Right lung (tissue), 5 donors: ENCODE results near the gene TTYH1. TPM values are rescaled to one million over a fixed set of nuclear protein-coding genes. Genes with fewer than 3 reads are reported as not detected.

Experiments
- DNase-seq, 2 donors: peaks; one replicate each; pipeline ENCODE4 v3.0.0-alpha.2; 2013
- polyA plus RNA-seq, 5 donors: library from polyadenylated mRNA; unstranded; fragments of 120-200 nt; gene quantifications; one replicate each; pipeline versions ENCODE4 v1.2.1 to v1.2.3, GENCODE V29; 2013; ENCODE audit warnings: inconsistent platforms in 1 of 5, low replicate concordance in 1 of 5; ENCODE audit not compliant: insufficient read length in 5 of 5, insufficient read depth in 1 of 5

TTYH1 gene
- polyA plus RNA-seq, 5 donors: 2.9 to 11.7 (median 4.0) TPM

- DNase-seq: no peak
Measured at GRCh38 chr19:54421521-54421920, 6.3 kb downstream of the TTYH1 start.

DNA sequence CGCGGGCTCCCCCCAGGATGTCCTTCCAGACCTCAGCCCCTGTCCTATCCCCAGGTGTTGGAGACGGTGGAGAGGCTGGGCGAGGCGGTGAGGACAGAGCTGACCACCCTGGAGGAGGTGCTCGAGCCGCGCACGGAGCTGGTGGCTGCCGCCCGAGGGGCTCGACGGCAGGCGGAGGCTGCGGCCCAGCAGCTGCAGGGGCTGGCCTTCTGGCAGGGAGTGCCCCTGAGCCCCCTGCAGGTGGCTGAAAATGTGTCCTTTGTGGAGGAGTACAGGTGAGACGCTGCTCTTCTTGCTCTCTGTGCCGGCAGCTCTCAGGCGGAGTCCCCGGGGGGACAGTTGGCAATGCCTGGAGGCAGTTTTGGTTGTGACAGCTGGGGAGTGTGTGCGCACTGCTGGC lies 6.9 kb downstream of the TTYH1 start:
- DNase-seq: no peak

- no peak for DNase-seq
Measured at GRCh38 chr19:54424201-54424600, 8.9 kb downstream of the TTYH1 start.

DNA sequence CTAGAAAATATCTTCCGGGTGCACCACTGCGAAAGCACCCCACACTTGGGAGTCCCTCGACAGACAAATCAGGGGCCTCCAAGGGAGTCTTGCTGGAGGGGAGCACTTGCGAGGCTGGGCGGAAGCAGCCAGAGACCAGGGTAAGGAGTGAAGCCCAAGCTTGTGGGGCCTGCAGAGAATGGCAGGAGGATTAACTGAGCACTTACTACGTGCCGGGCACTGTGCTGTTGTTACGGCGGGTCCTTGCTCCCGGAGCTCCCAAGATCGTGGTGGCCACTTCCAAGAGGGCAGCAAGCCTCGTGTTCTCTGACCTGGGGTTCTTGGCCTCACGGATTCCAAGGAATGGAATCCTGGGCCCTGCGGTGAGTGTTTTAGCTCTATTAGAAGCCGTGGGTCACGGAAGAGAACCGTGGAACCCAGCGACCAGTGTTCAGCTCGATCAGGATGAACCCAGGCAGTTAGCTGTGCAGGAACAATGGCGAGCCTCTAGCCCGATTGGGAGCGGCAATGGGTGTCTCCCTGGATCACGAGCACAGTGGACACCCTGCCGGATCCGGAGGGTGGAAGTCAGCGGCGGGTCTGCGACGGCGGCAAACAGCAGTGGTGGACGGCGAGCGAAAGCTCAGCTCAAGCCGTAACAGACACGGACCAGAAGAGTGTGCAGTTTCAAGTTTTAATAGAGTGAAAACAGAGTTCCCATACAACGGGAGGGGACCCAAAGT lies 9.6 kb downstream of the TTYH1 start:
- no peak for DNase-seq

- no peak for DNase-seq
Measured at GRCh38 chr19:54425382-54425723, 10.1 kb downstream of the TTYH1 start.

- no peak for DNase-seq
Measured at GRCh38 chr19:54426291-54426931, 11.1 kb downstream of the TTYH1 start.

- no peak for DNase-seq
Measured at GRCh38 chr19:54427586-54427985, 12.3 kb downstream of the TTYH1 start.

- no peak for DNase-seq
Measured at GRCh38 chr19:54428323-54429175, 13.3 kb downstream of the TTYH1 start.

GRCh38 chr19:54429176-54429495 lies 13.9 kb downstream of the TTYH1 start:
- DNase-seq: no peak

DNA sequence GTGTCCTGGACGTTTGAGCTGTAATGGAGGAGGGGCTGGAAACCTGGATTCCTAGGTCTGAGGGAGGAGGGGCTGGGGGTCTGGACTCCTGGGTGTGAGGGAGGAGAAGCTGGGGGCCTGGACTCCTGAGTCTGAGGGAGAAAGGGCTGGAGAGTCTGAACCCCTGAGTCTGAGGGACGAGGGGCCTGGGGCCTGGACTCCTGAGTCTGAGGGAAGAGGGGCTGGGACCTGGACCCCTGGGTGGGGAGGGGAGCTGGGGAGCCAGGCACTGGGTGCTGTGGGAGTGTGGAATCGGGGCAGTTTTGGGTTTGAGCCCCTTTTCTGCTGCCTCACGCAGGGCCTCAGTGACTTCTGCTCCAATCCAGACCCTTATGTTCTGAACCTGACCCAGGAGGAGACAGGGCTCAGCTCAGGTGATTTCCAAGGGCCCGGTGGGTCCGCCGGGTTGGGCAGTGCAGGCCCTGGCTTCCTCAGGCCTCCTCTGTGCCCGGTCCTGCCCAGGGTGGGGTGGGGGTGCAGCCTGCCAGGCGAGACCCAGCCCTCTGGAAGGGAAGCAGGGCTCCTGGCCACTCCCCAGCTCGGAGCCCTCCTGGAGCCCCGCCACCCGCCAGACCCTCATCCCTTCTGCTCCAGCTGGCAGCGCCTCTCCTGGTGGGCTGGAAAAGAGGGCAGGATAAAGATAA lies 14.4 kb downstream of the TTYH1 start:
- DNase-seq: no peak

GRCh38 chr19:54430306-54431254 lies 15.3 kb downstream of the TTYH1 start:
- no peak for DNase-seq

- DNase-seq: no peak
Measured at GRCh38 chr19:54431255-54431838, 16.1 kb downstream of the TTYH1 start.

DNA sequence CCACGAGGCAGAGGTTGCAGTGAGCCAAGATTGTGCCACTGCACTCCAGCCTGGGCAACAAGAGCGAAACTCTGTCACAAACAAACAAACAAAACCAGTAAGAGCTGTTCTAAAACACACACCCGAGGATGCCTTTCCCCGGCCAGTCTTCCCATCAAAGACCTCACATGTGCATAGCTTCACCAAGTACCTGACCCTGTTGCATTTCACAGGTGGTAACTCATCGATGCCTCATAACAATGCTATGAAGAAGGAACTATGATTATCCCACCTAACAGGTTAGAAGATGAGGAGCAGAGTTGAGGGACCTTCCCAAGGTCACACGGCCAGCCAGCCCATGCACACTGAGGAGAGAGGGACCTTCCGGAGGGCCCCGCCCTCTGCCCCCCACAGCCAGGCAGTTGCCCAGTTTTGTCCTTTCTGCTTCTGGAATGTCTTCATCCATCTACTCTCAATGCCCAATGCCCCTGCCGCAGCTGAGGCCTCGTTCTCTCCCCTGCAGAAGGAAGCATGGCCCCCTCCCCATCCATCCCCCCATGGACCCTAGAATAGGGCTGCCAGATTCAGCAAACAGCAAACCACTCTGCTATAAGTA lies 17.0 kb downstream of the TTYH1 start:
- DNase-seq: no peak

GRCh38 chr19:54433697-54434096 lies 18.4 kb downstream of the TTYH1 start:
- DNase-seq: no peak

GRCh38 chr19:54434112-54434872 lies 19.0 kb downstream of the TTYH1 start:
- DNase-seq: no peak

DNA sequence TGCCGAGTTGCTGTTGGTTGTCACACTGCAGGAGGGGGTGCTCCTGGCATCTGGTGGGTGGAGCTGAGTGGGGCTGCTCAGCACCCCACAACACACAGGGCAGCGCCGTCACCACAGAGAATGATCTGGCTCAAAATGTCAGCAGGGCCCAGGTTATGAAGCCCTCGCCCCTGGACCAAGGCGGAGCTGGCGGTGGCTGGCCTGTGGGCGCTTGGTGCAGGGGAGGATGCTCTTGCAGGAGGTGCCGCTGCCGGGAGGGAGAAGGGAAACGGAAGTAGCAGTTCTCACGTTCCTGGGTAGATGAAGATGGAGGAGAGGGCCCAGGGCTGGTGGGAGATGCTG lies 19.6 kb downstream of the TTYH1 start:
- no peak for DNase-seq

DNA sequence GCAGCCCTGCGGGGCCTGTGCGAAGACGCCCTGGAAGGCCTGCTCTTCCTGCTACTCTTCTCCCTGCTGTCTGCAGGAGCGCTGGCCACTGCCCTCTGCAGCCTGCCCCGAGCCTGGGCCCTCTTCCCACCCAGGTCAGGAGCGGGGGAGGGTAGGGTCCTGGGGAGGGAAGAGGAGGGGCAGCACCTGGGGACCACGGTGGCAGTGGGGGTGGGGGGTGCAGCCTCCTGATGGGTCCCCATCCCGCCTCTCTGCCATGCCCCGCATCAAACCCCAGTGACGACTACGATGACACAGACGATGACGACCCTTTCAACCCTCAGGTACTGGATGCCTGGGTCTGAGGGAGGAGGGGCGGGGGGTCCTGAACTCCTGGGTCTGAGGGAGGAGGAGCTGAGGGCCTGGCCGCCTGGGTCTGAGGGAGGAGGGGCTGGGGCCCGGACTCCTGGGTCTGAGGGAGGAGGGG lies 20.3 kb downstream of the TTYH1 start:
- no peak for DNase-seq

GRCh38 chr19:54436031-54436523 lies 20.8 kb downstream of the TTYH1 start:
- DNase-seq: no peak

DNA sequence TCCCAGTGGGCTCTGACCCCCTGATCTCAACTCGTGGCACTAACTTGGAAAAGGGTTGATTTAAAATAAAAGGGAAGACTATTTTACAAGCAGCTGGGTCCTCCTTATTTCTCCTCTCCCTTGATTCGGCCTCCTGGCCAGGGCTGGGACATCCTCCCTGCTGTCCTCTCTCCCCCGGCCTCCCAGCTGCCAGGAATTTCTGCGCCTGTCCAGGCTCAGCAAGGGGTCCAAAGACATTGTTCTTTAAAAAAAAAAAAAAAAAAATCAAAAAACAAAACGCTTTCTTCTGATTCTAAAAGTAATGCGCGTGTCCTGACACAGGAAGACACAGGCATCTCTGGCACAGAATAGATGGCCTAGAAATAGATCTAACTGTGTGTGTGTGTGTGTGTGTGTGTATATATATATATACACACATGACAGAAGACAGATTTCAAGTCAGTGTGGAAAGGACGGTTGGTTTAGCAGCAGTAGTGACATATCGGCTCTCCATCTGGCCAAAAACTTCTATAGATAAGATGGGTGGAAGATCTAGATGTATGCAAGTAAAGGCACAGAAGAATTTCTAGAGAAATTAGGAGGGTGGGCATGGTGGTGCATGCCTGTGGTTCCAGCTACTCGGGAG lies 21.5 kb downstream of the TTYH1 start:
- no peak for DNase-seq
